ENCODE measurements around the gene RADIL. TPM values are rescaled to one million over a fixed set of nuclear protein-coding genes. Genes with fewer than 3 reads are reported as not detected.

The RADIL gene
- total RNA-seq, 2 experiments from 2014 or later = 0.05 TPM; not detected in 1

GRCh38 chr7:4856336-4857057 lies 27.0 kb downstream of the RADIL start:
- no peak for DNase-seq
- Mint-ChIP-seq H3K27ac (no peak overlapping the region), H3K36me3 (ENCODE audit: low read depth) (no peaks in the 10 kb centered on the region), H3K9me3 (peaks cover 4% of the 10 kb centered on the region), H3K4me1 (peaks cover 6% of the 10 kb centered on the region), H3K27me3 (peaks cover 41% of the 10 kb centered on the region), H3K4me3 (no peak overlapping the region)
- POLR2A ChIA-PET = no interaction called here
- CTCF ChIA-PET = interaction anchor here (0.6 kb wide), 1 partner anchor 61 kb away, joined by 3 read pairs; no protein-coding TSS in a partner anchor

- no peak for DNase-seq
- Mint-ChIP-seq H3K27ac (no peak overlapping the region), H3K4me3 (no peak overlapping the region), H3K27me3 (peaks cover 25% of the 10 kb centered on the region), H3K4me1 (peaks cover 8% of the 10 kb centered on the region), H3K36me3 (ENCODE audit: low read depth) (no peaks in the 10 kb centered on the region), H3K9me3 (peaks cover 3% of the 10 kb centered on the region)
- ChIA-PET CTCF (interaction anchor here (1.1 kb wide), 1 partner anchor 29 kb away, joined by 3 read pairs; the partner anchor contains the start of gene RADIL), POLR2A (no interaction called here)
Observed at GRCh38 chr7:4854916-4855315, 28.6 kb downstream of the RADIL start.

GRCh38 chr7:4851459-4852422 lies 31.8 kb downstream of the RADIL start:
- POLR2A ChIA-PET = no interaction called here
- no peak overlapping the region for H3K27ac Mint-ChIP-seq
- DNase-seq = no peak

GRCh38 chr7:4850262-4850795 lies 33.2 kb downstream of the RADIL start:
- Mint-ChIP-seq H3K36me3 (ENCODE audit: low read depth) (no peaks in the 10 kb centered on the region), H3K9me3 (peaks cover 3% of the 10 kb centered on the region), H3K27me3 (peaks cover 3% of the 10 kb centered on the region), H3K27ac (no peak overlapping the region), H3K4me3 (no peak overlapping the region), H3K4me1 (peaks cover 8% of the 10 kb centered on the region)
- ChIA-PET CTCF (interaction anchor here (0.8 to 1.2 kb wide), 2 partner anchors 33 to 124 kb away, joined by 3 read pairs; partner anchors contain the start of gene RADIL), POLR2A (no interaction called here)
- DNase-seq = no peak

More at GRCh38 chr7:4851459-4852422, 31.8 kb downstream of the RADIL start:
- Mint-ChIP-seq H3K4me3 (no peak overlapping the region), H3K36me3 (ENCODE audit: low read depth) (no peaks in the 10 kb centered on the region), H3K9me3 (peaks cover 3% of the 10 kb centered on the region), H3K4me1 (peaks cover 8% of the 10 kb centered on the region), H3K27me3 (peaks cover 4% of the 10 kb centered on the region)
- CTCF ChIA-PET = no interaction called here

- ChIA-PET POLR2A (interaction anchor here (0.7 kb wide), 1 partner anchor 125 kb away, joined by 3 read pairs; no protein-coding TSS in a partner anchor), CTCF (interaction anchor here (1.0 kb wide), 2 partner anchors 34 to 236 kb away, joined by 4 to 5 read pairs; partner anchors contain the start of gene RADIL)
- peaks cover 8% of the 10 kb centered on the region for H3K4me1 Mint-ChIP-seq
- H3K27me3 Mint-ChIP-seq = peaks cover 4% of the 10 kb centered on the region
- DNase-seq = peak; percentile 24
- H3K4me3 Mint-ChIP-seq = no peak overlapping the region
- H3K36me3 Mint-ChIP-seq (ENCODE audit: low read depth) = no peaks in the 10 kb centered on the region
- no peak overlapping the region for H3K27ac Mint-ChIP-seq
- H3K9me3 Mint-ChIP-seq = peaks cover 3% of the 10 kb centered on the region
Observed at GRCh38 chr7:4849390-4849789, 34.1 kb downstream of the RADIL start.

GRCh38 chr7:4845740-4846142 lies 37.8 kb downstream of the RADIL start:
- Mint-ChIP-seq H3K27me3 (peaks cover 4% of the 10 kb centered on the region), H3K9me3 (no peaks in the 10 kb centered on the region), H3K27ac (no peak overlapping the region), H3K36me3 (ENCODE audit: low read depth) (no peaks in the 10 kb centered on the region), H3K4me3 (no peak overlapping the region), H3K4me1 (no peaks in the 10 kb centered on the region)
- POLR2A ChIA-PET = no interaction called here
- DNase-seq = no peak
- CTCF ChIA-PET = no interaction called here

- Mint-ChIP-seq H3K9me3 (no peaks in the 10 kb centered on the region), H3K27me3 (peaks cover 4% of the 10 kb centered on the region), H3K4me1 (no peaks in the 10 kb centered on the region), H3K36me3 (ENCODE audit: low read depth) (no peaks in the 10 kb centered on the region), H3K27ac (no peak overlapping the region), H3K4me3 (no peak overlapping the region)
- no peak for DNase-seq
- ChIA-PET POLR2A (interaction anchor here (0.5 kb wide), 1 partner anchor 211 kb away, joined by 3 read pairs; no protein-coding TSS in a partner anchor), CTCF (no interaction called here)
Observed at GRCh38 chr7:4842319-4843064, 41.0 kb downstream of the RADIL start.

- H3K27ac Mint-ChIP-seq = no peak overlapping the region
- H3K9me3 Mint-ChIP-seq = no peaks in the 10 kb centered on the region
- no peaks in the 10 kb centered on the region for H3K36me3 Mint-ChIP-seq (ENCODE audit: low read depth)
- POLR2A ChIA-PET = interaction anchor here (0.5 kb wide), 1 partner anchor 212 kb away, joined by 3 read pairs; no protein-coding TSS in a partner anchor
- no peak for DNase-seq
- no peaks in the 10 kb centered on the region for H3K4me1 Mint-ChIP-seq
- H3K27me3 Mint-ChIP-seq = peaks cover 4% of the 10 kb centered on the region
- H3K4me3 Mint-ChIP-seq = no peak overlapping the region
- CTCF ChIA-PET = no interaction called here
Observed at GRCh38 chr7:4841836-4842235, 41.7 kb downstream of the RADIL start.

- no peak overlapping the region for H3K27ac Mint-ChIP-seq
- no peak overlapping the region for H3K4me3 Mint-ChIP-seq
- no peak for DNase-seq
- CTCF ChIA-PET = no interaction called here
- H3K36me3 Mint-ChIP-seq (ENCODE audit: low read depth) = no peaks in the 10 kb centered on the region
- H3K4me1 Mint-ChIP-seq = no peaks in the 10 kb centered on the region
- no peaks in the 10 kb centered on the region for H3K9me3 Mint-ChIP-seq
- POLR2A ChIA-PET = no interaction called here
- H3K27me3 Mint-ChIP-seq = peaks cover 4% of the 10 kb centered on the region
Observed at GRCh38 chr7:4841007-4841784, 42.3 kb downstream of the RADIL start.

GRCh38 chr7:4840079-4840501 lies 43.4 kb downstream of the RADIL start:
- Mint-ChIP-seq H3K9me3 (no peaks in the 10 kb centered on the region), H3K27me3 (no peaks in the 10 kb centered on the region), H3K4me3 (no peak overlapping the region), H3K27ac (no peak overlapping the region), H3K4me1 (no peaks in the 10 kb centered on the region), H3K36me3 (ENCODE audit: low read depth) (no peaks in the 10 kb centered on the region)
- DNase-seq = no peak
- ChIA-PET POLR2A (no interaction called here), CTCF (no interaction called here)

- CTCF ChIA-PET = no interaction called here
- no peaks in the 10 kb centered on the region for H3K36me3 Mint-ChIP-seq (ENCODE audit: low read depth)
- H3K4me3 Mint-ChIP-seq = no peak overlapping the region
- no peaks in the 10 kb centered on the region for H3K27me3 Mint-ChIP-seq
- H3K9me3 Mint-ChIP-seq = no peaks in the 10 kb centered on the region
- DNase-seq = no peak
- POLR2A ChIA-PET = no interaction called here
- H3K27ac Mint-ChIP-seq = no peak overlapping the region
- no peaks in the 10 kb centered on the region for H3K4me1 Mint-ChIP-seq
Observed at GRCh38 chr7:4838626-4839334, 44.7 kb downstream of the RADIL start.

Measured in activated CD4-positive, alpha-beta memory T cell treated with anti-CD3 and anti-CD28 coated beads, Interleukin-2, amount 10 ng/mL, durations not matched to agents 7 days and 5 days (primary cell).